Measurements from ENCODE around the gene PALD1. TPM values are rescaled to one million over a fixed set of nuclear protein-coding genes. Genes with fewer than 3 reads are reported as not detected.

The PALD1 gene
- polyA plus RNA-seq, 1 of the 3 experiments (the other 2 are of a cell fraction): 0.16 TPM

DNA sequence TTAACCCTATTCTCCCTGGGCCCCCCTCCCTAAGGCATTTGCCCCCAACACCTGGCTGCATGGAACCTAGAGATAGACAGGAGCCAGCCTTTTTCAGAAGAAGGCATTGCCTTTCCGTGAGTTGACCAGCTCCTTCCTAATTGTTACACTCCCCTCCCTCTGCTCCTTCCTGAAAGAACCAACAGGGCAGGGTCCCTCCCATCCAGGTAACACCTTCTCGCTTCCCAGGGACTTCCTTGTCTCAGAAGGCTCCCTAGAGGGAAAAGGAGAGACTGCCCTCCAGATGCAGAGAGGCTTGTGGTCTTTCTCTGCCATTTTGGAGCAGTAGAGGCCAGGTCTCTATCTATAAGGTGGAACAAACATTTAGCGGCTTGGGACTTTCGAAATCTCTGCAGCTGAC is 31.9 kb downstream of the PALD1 start:
- Histone ChIP-seq H3K4me1 (ENCODE audit: control insufficient read depth in 1 of 2, insufficient read depth in 2 of 2, low read depth in 1 of 2, low read length in 1 of 2) (peaks cover 0 to 34% of the 10 kb centered on the region in 2 experiments; a peak in 1 of 4 replicates), H3K4me2 (no peak overlapping the region), H2AFZ (ENCODE audit: low read depth) (no peak overlapping the region), H3K27me3 (ENCODE audit: insufficient read depth) (no peaks in the 10 kb centered on the region; the same call in 1 of the 2 replicates), H3K27ac (ENCODE audit: low read depth in 2 of 2, low read length in 1 of 2) (no peak overlapping the region), H3K4me3 (ENCODE audit: low read depth in 2 of 2, low read length in 1 of 2) (no peak overlapping the region), H3K9me2 (no peaks in the 10 kb centered on the region), H3K79me2 (ENCODE audit: insufficient read depth) (no peaks in the 10 kb centered on the region), H3K9me3 (no peaks in the 10 kb centered on the region), H3F3A (replicated peaks; ENCODE audit: insufficient read depth) (no peaks in the 10 kb centered on the region), H4K20me1 (ENCODE audit: insufficient read depth) (no peaks in the 10 kb centered on the region), H3K9ac (no peak overlapping the region), H3K36me3 (replicated peaks in 1 of 2; ENCODE audit: control insufficient read depth in 1 of 2, insufficient read depth in 2 of 2, low read length in 1 of 2) (no peaks in the 10 kb centered on the region)
- no peak for DNase-seq
- WGBS (ENCODE audit: low lambda C conversion rate): 81% methylated on average over 2 of the region's 4 CpGs
- ChIA-PET CTCF (interaction anchor here (1.0 to 1.5 kb wide), 3 partner anchors 27 to 68 kb away, joined by 3 to 5 read pairs (median 3); no protein-coding TSS in a partner anchor), POLR2A (no interaction called here)
- TF ChIP-seq, protein P1, sequence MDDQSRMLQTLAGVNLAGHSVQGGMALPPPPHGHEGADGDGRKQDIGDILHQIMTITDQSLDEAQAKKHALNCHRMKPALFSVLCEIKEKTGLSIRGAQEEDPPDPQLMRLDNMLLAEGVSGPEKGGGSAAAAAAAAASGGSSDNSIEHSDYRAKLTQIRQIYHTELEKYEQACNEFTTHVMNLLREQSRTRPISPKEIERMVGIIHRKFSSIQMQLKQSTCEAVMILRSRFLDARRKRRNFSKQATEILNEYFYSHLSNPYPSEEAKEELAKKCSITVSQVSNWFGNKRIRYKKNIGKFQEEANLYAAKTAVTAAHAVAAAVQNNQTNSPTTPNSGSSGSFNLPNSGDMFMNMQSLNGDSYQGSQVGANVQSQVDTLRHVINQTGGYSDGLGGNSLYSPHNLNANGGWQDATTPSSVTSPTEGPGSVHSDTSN (IDR thresholded peaks at IDR 0.05): no peak
- TF ChIP-seq FOXM1 (IDR thresholded peaks at IDR 0.05; ENCODE audit: low read depth): no peak
- no peak for TF ChIP-seq GATA2 (CRISPR knock-in tag; IDR thresholded peaks at IDR 0.05)
- TF ChIP-seq, protein P2, sequence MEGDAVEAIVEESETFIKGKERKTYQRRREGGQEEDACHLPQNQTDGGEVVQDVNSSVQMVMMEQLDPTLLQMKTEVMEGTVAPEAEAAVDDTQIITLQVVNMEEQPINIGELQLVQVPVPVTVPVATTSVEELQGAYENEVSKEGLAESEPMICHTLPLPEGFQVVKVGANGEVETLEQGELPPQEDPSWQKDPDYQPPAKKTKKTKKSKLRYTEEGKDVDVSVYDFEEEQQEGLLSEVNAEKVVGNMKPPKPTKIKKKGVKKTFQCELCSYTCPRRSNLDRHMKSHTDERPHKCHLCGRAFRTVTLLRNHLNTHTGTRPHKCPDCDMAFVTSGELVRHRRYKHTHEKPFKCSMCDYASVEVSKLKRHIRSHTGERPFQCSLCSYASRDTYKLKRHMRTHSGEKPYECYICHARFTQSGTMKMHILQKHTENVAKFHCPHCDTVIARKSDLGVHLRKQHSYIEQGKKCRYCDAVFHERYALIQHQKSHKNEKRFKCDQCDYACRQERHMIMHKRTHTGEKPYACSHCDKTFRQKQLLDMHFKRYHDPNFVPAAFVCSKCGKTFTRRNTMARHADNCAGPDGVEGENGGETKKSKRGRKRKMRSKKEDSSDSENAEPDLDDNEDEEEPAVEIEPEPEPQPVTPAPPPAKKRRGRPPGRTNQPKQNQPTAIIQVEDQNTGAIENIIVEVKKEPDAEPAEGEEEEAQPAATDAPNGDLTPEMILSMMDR (IDR thresholded peaks at IDR 0.05): no peak
- TF ChIP-seq TAF1 (IDR thresholded peaks at IDR 0.05; ENCODE audit: borderline replicate concordance, low read depth, low read length): no peak
- no peak for TF ChIP-seq POLR2AphosphoS5 (IDR thresholded peaks at IDR 0.05; ENCODE audit: low read depth, low read length)
- TF ChIP-seq SMC3 (IDR thresholded peaks at IDR 0.05; ENCODE audit: low read depth, low read length): no peak
- TF ChIP-seq RCOR1 (IDR thresholded peaks at IDR 0.05; ENCODE audit: low read length): no peak
- TF ChIP-seq SIN3A (IDR thresholded peaks at IDR 0.05; ENCODE audit: borderline replicate concordance, low read depth, low read length): no peak
- TF ChIP-seq, protein P3, sequence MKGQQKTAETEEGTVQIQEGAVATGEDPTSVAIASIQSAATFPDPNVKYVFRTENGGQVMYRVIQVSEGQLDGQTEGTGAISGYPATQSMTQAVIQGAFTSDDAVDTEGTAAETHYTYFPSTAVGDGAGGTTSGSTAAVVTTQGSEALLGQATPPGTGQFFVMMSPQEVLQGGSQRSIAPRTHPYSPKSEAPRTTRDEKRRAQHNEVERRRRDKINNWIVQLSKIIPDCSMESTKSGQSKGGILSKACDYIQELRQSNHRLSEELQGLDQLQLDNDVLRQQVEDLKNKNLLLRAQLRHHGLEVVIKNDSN (IDR thresholded peaks at IDR 0.05; ENCODE audit: borderline replicate concordance, low read depth): no peak
- TF ChIP-seq MXI1 (IDR thresholded peaks at IDR 0.05; ENCODE audit: low read depth, low read length): no peak
- TF ChIP-seq RAD21 (IDR thresholded peaks at IDR 0.05; ENCODE audit: low read length): no peak
- TF ChIP-seq, protein P4, sequence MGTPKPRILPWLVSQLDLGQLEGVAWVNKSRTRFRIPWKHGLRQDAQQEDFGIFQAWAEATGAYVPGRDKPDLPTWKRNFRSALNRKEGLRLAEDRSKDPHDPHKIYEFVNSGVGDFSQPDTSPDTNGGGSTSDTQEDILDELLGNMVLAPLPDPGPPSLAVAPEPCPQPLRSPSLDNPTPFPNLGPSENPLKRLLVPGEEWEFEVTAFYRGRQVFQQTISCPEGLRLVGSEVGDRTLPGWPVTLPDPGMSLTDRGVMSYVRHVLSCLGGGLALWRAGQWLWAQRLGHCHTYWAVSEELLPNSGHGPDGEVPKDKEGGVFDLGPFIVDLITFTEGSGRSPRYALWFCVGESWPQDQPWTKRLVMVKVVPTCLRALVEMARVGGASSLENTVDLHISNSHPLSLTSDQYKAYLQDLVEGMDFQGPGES (IDR thresholded peaks at IDR 0.05; ENCODE audit: low read depth, low read length): no peak
- no peak for TF ChIP-seq NFIC (IDR thresholded peaks at IDR 0.05; ENCODE audit: borderline replicate concordance)
- TF ChIP-seq FOXJ3 (CRISPR knock-in tag; IDR thresholded peaks at IDR 0.05): no peak
- no peak for TF ChIP-seq MEF2A (IDR thresholded peaks at IDR 0.05; ENCODE audit: borderline replicate concordance, low read depth)
- TF ChIP-seq NRF1 (IDR thresholded peaks at IDR 0.05; ENCODE audit: low read depth, low read length): no peak

All from SK-N-SH (cell line).